ENCODE measurements around the gene PCOLCE2.

The PCOLCE2 gene

DNA sequence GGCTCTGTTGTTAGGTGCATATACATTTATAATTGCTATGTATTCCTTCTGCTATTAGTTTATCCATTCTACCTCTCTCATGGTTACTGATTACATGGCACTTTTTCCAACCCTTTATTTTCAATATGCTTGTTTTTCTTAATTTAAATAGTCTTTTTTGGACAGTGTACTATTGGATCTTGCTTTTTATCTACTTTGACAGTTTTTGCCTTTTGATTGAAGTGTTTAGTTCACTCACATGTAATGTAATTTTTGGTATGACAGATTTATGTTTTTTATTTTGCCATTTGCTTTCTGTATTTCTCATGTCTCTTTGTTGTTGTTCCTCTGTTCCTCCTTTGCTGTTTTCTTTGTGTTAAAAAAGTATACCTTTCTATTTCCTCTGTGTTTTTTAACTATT, 120.5 kb downstream of the PCOLCE2 start:
- intact Hi-C loops (cut with DNase I): no loop called here
- DNase-seq: no peak
